IPS-20b (cell line): ENCODE measurements around the gene IP6K2.
A peak's percentile ranks its signal among the peaks of the same experiment; 100 is the strongest.
"Not testable (repeated sequence)": the region's sequence is repeated elsewhere in the genome, so short reads cannot be mapped to it uniquely, and the experiment has no call there.

Experiments
- H3K27ac ChIP-seq: one replicate; pipeline ENCODE4 v1.5.1; 2013; ENCODE audit warnings: low read length
- H3K27me3 ChIP-seq: 2 replicates; pipeline ENCODE4 v1.6.1; 2013; ENCODE audit warnings: mild to moderate bottlenecking, low read length, inconsistent platforms; ENCODE audit not compliant: insufficient read depth
- H3K36me3 ChIP-seq: 2 replicates; pipeline ENCODE4 v1.6.1; 2013; ENCODE audit warnings: low read depth, mild to moderate bottlenecking, inconsistent platforms, low read length, moderate library complexity; ENCODE audit not compliant: insufficient read depth
- H3K4me1 ChIP-seq: 2 replicates; pipeline ENCODE4 v1.6.1; 2013; ENCODE audit warnings: mild to moderate bottlenecking, control low read depth, inconsistent platforms, low read length, moderate library complexity; ENCODE audit not compliant: insufficient read depth
- H3K4me3 ChIP-seq: 2 replicates; pipeline ENCODE4 v1.5.1; 2013; ENCODE audit warnings: mild to moderate bottlenecking, low read length, inconsistent platforms
- H3K9ac ChIP-seq: 2 replicates; pipeline ENCODE4 v1.6.1; 2013; ENCODE audit warnings: low read depth, mild to moderate bottlenecking, inconsistent platforms, low read length, moderate library complexity
- H3K9me3 ChIP-seq: 2 replicates; pipeline ENCODE4 v1.6.1; 2013; ENCODE audit warnings: mild to moderate bottlenecking, low read depth, low read length, inconsistent platforms; ENCODE audit not compliant: insufficient read depth

The IP6K2 gene

GRCh38 chr3:48723293-48723692, 6.3 kb upstream of the IP6K2 start:
- not testable (repeated sequence) for H3K36me3 ChIP-seq, H3K4me1 ChIP-seq, H3K9ac ChIP-seq, H3K4me3 ChIP-seq, H3K9me3 ChIP-seq, H3K27ac ChIP-seq
- H3K27me3 ChIP-seq = peaks cover 10% of the 10 kb centered on the region

- H3K4me1 ChIP-seq = peaks cover 10% of the 10 kb centered on the region
- peak overlapping the region; percentile 92 for H3K4me3 ChIP-seq
- H3K9ac ChIP-seq = peak overlapping the region; percentile 99
- peak overlapping the region; percentile 94 for H3K27ac ChIP-seq
- H3K9me3 ChIP-seq = no peaks in the 10 kb centered on the region
- H3K27me3 ChIP-seq = peaks cover 6% of the 10 kb centered on the region; the same call in 1 of the 2 replicates
- peaks cover 35% of the 10 kb centered on the region for H3K36me3 ChIP-seq
Measured at GRCh38 chr3:48716508-48716981, 476 bp downstream of the IP6K2 start.

- H3K4me1 ChIP-seq = peaks cover 10% of the 10 kb centered on the region
- peak overlapping the region; percentile 99; the same call in 1 of the 2 replicates for H3K9ac ChIP-seq
Measured at GRCh38 chr3:48715174-48715800, 1.7 kb downstream of the IP6K2 start.

GRCh38 chr3:48711727-48712126, 5.3 kb downstream of the IP6K2 start:
- Histone ChIP-seq H3K9me3 (no peaks in the 10 kb centered on the region), H3K4me3 (no peak overlapping the region), H3K9ac (no peak overlapping the region), H3K4me1 (peaks cover 14% of the 10 kb centered on the region), H3K36me3 (peaks cover 77% of the 10 kb centered on the region), H3K27me3 (no peaks in the 10 kb centered on the region), H3K27ac (no peak overlapping the region)

More at GRCh38 chr3:48715174-48715800, 1.7 kb downstream of the IP6K2 start:
- Histone ChIP-seq H3K4me3 (peak overlapping the region; percentile 92), H3K27ac (no peak overlapping the region), H3K27me3 (peaks cover 6% of the 10 kb centered on the region; the same call in 1 of the 2 replicates), H3K36me3 (peaks cover 47% of the 10 kb centered on the region), H3K9me3 (no peaks in the 10 kb centered on the region)

GRCh38 chr3:48709051-48709461, 8.0 kb downstream of the IP6K2 start:
- Histone ChIP-seq H3K36me3 (peaks cover 81% of the 10 kb centered on the region), H3K9ac (no peak overlapping the region)

GRCh38 chr3:48708481-48708889, 8.5 kb downstream of the IP6K2 start:
- Histone ChIP-seq H3K36me3 (peaks cover 78% of the 10 kb centered on the region), H3K4me3 (no peak overlapping the region), H3K27me3 (no peaks in the 10 kb centered on the region), H3K27ac (no peak overlapping the region), H3K4me1 (peaks cover 12% of the 10 kb centered on the region), H3K9me3 (no peaks in the 10 kb centered on the region), H3K9ac (no peak overlapping the region)

More at GRCh38 chr3:48709051-48709461, 8.0 kb downstream of the IP6K2 start:
- Histone ChIP-seq H3K27me3 (no peaks in the 10 kb centered on the region), H3K4me3 (no peak overlapping the region), H3K9me3 (no peaks in the 10 kb centered on the region), H3K4me1 (peaks cover 11% of the 10 kb centered on the region), H3K27ac (no peak overlapping the region)

- peaks cover 20% of the 10 kb centered on the region for H3K4me1 ChIP-seq
- H3K27ac ChIP-seq = no peak overlapping the region
- H3K27me3 ChIP-seq = no peaks in the 10 kb centered on the region
- H3K36me3 ChIP-seq = peaks cover 72% of the 10 kb centered on the region
- no peak overlapping the region for H3K4me3 ChIP-seq
- H3K9me3 ChIP-seq = no peaks in the 10 kb centered on the region
- H3K9ac ChIP-seq = no peak overlapping the region
Measured at GRCh38 chr3:48707157-48707556, 9.9 kb downstream of the IP6K2 start.

- no peaks in the 10 kb centered on the region for H3K9me3 ChIP-seq
- no peaks in the 10 kb centered on the region for H3K27me3 ChIP-seq
- H3K4me1 ChIP-seq = peaks cover 12% of the 10 kb centered on the region
- no peak overlapping the region for H3K27ac ChIP-seq
- peak overlapping the region; percentile 55 for H3K4me3 ChIP-seq
- H3K36me3 ChIP-seq = peaks cover 64% of the 10 kb centered on the region
- peak overlapping the region; percentile 43; the same call in 1 of the 2 replicates for H3K9ac ChIP-seq
Measured at GRCh38 chr3:48702320-48702920, 14.6 kb downstream of the IP6K2 start.

- peaks cover 56% of the 10 kb centered on the region for H3K36me3 ChIP-seq
- H3K9ac ChIP-seq = peak overlapping the region; percentile 37; the same call in 1 of the 2 replicates
- H3K27ac ChIP-seq = no peak overlapping the region
Measured at GRCh38 chr3:48700731-48701405, 16.2 kb downstream of the IP6K2 start.

GRCh38 chr3:48698891-48699290, 18.1 kb downstream of the IP6K2 start:
- peaks cover 60% of the 10 kb centered on the region for H3K36me3 ChIP-seq
- no peaks in the 10 kb centered on the region for H3K9me3 ChIP-seq
- H3K9ac ChIP-seq = no peak overlapping the region
- H3K27ac ChIP-seq = no peak overlapping the region
- no peaks in the 10 kb centered on the region for H3K27me3 ChIP-seq
- H3K4me1 ChIP-seq = peaks cover 12% of the 10 kb centered on the region
- no peak overlapping the region for H3K4me3 ChIP-seq

More at GRCh38 chr3:48700731-48701405, 16.2 kb downstream of the IP6K2 start:
- H3K27me3 ChIP-seq = no peaks in the 10 kb centered on the region
- peaks cover 17% of the 10 kb centered on the region for H3K4me1 ChIP-seq
- H3K9me3 ChIP-seq = no peaks in the 10 kb centered on the region
- H3K4me3 ChIP-seq = no peak overlapping the region

GRCh38 chr3:48697952-48698351, 19.1 kb downstream of the IP6K2 start:
- Histone ChIP-seq H3K4me1 (peaks cover 10% of the 10 kb centered on the region), H3K27me3 (no peaks in the 10 kb centered on the region), H3K27ac (no peak overlapping the region), H3K9ac (no peak overlapping the region), H3K36me3 (peaks cover 67% of the 10 kb centered on the region), H3K4me3 (no peak overlapping the region), H3K9me3 (no peaks in the 10 kb centered on the region)
